AG04450 (cell line): ENCODE data around the gene TMEM170A. TPM values are rescaled to one million over a fixed set of nuclear protein-coding genes. Genes with fewer than 3 reads are reported as not detected.

Experiments
- CTCF ChIA-PET: fragments of 300-600, 350-600 bp; formaldehyde crosslinking; extraction: SDS; loops from one replicate; lab custom pipeline; 2022; ENCODE audit warnings: antibody characterized with exemption, inconsistent platforms; lab: Charles Lee
- POLR2A ChIA-PET: fragments of 350-600 bp; formaldehyde crosslinking; extraction: SDS; loops from one replicate; lab custom pipeline; 2021; ENCODE audit warnings: antibody characterized with exemption, inconsistent platforms; lab: Yijun Ruan, JAX
- DNase-seq: peaks from one replicate; pipeline ENCODE4 v3.0.0-alpha.2; 2011; ENCODE audit warnings: low read depth, low spot score
- H3K27ac ChIP-seq: one replicate; pipeline ENCODE4 v1.5.1; 2012; ENCODE audit warnings: low read depth, low read length, control low read depth
- H3K27me3 ChIP-seq: one replicate; pipeline ENCODE4 v1.6.0; 2012; ENCODE audit warnings: low read length; ENCODE audit not compliant: control insufficient read depth, insufficient read depth
- H3K4me3 ChIP-seq: 2 replicates; pipeline ENCODE4 v1.5.1; 2011; ENCODE audit warnings: mild to moderate bottlenecking, low read depth, low read length, control low read depth
- H3K9me3 ChIP-seq: 2 replicates; pipeline ENCODE4 v1.5.1; 2012; ENCODE audit warnings: low read length; ENCODE audit not compliant: control insufficient read depth, insufficient read depth
- polyA plus RNA-seq: library from polyadenylated mRNA; depleted of rRNA; stranded (reverse); fragments of >200 nt; gene quantifications from 2 replicates; pipeline ENCODE4 v1.2.3, GENCODE V29; 2011
- TF ChIP-seq, protein P1 (sequence below): IDR thresholded peaks from 2 replicates; pipeline ENCODE4 v1.5.1; 2011; ENCODE audit warnings: low read depth, low read length, control low read depth, inconsistent platforms

Gene TMEM170A
- polyA plus RNA-seq, 1 experiment = 13.3 TPM

DNA sequence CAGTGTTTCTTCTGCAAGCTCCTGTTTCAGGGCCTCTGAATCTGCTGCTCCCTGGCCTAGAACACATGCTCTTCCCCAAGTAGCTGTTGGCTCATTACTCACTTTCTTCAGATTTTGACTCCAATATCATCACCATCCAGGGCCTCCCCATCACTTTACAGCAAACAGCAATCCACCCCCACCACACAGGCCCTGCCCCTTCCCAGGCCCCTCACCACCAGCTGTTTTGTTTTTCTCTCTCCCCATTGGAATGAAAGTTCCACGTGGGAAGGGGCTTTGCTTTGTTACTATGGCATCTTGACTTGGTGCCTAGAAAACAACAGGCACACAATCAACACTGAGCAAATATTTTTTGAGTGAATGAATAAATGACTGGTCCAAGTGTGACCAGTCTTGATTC is 4.0 kb downstream of the TMEM170A start:
- no peaks in the 10 kb centered on the region for H3K27me3 ChIP-seq
- H3K9me3 ChIP-seq = no peaks in the 10 kb centered on the region
- POLR2A ChIA-PET = no interaction called here
- no peak overlapping the region for H3K27ac ChIP-seq
- CTCF ChIA-PET = interaction anchor here (0.6 kb wide), 1 partner anchor 57 kb away, joined by 3 read pairs; no protein-coding TSS in a partner anchor
- TF ChIP-seq, protein P1, sequence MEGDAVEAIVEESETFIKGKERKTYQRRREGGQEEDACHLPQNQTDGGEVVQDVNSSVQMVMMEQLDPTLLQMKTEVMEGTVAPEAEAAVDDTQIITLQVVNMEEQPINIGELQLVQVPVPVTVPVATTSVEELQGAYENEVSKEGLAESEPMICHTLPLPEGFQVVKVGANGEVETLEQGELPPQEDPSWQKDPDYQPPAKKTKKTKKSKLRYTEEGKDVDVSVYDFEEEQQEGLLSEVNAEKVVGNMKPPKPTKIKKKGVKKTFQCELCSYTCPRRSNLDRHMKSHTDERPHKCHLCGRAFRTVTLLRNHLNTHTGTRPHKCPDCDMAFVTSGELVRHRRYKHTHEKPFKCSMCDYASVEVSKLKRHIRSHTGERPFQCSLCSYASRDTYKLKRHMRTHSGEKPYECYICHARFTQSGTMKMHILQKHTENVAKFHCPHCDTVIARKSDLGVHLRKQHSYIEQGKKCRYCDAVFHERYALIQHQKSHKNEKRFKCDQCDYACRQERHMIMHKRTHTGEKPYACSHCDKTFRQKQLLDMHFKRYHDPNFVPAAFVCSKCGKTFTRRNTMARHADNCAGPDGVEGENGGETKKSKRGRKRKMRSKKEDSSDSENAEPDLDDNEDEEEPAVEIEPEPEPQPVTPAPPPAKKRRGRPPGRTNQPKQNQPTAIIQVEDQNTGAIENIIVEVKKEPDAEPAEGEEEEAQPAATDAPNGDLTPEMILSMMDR = no peak
- no peak overlapping the region for H3K4me3 ChIP-seq
- DNase-seq = no peak

DNA sequence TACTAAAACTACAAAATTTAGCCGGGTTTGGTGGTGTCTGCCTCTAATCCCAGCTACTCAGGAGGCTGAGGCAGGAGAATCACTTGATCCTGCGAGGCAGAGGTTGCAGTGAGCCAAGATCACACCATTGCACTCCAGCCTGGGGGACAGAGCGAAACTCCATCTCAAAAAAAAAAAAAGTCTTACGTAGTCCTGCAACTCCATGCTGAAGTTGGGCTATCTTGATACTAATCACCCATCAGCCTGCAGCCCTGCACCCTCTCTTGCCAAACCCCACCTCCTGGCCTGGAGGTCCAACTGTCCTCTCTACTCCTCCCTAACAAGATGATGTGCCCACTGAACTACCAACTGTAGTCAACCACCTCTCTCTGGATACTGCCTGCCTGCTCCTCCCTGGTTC is 4.8 kb downstream of the TMEM170A start:
- TF ChIP-seq, protein P1 = no peak
- H3K27ac ChIP-seq = no peak overlapping the region
- H3K4me3 ChIP-seq = no peak overlapping the region
- no peaks in the 10 kb centered on the region for H3K27me3 ChIP-seq
- H3K9me3 ChIP-seq = no peaks in the 10 kb centered on the region
- CTCF ChIA-PET = interaction anchor here (0.6 kb wide), 1 partner anchor 58 kb away, joined by 3 read pairs; no protein-coding TSS in a partner anchor
- no peak for DNase-seq
- POLR2A ChIA-PET = no interaction called here

GRCh38 chr16:75458439-75458838 is 6.0 kb downstream of the TMEM170A start:
- POLR2A ChIA-PET = no interaction called here
- TF ChIP-seq, protein P1 = no peak

DNA sequence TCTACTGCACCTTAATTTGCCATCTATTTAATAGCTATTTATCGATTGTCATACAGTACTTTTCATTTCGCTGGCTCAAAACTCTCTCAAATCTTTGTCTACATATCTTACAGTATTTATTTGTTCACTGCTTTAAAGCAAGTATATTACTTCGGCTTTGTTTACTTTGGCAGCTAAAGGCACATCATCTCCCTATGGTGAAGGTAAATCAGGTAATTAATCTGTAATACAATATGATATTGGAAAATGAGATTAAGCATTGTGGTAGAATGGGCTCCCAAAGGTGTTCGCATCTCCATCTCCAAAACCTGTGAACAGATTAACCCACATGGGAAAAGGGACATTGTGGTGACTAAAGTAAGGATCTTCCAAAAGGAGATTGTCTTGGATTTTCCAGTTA is 6.5 kb downstream of the TMEM170A start:
- no peaks in the 10 kb centered on the region for H3K27me3 ChIP-seq
- TF ChIP-seq, protein P1 = no peak
- POLR2A ChIA-PET = no interaction called here
- no peak for DNase-seq
- H3K9me3 ChIP-seq = no peaks in the 10 kb centered on the region
- H3K4me3 ChIP-seq = no peak overlapping the region
- no peak overlapping the region for H3K27ac ChIP-seq
- CTCF ChIA-PET = interaction anchor here (0.8 to 1.7 kb wide), 2 partner anchors 24 to 258 kb away, joined by 3 to 6 read pairs; no protein-coding TSS in a partner anchor

More at GRCh38 chr16:75458439-75458838, 6.0 kb downstream of the TMEM170A start:
- H3K9me3 ChIP-seq = no peaks in the 10 kb centered on the region
- no peaks in the 10 kb centered on the region for H3K27me3 ChIP-seq
- H3K4me3 ChIP-seq = no peak overlapping the region
- H3K27ac ChIP-seq = no peak overlapping the region
- DNase-seq = no peak
- CTCF ChIA-PET = interaction anchor here (0.8 to 1.7 kb wide), 2 partner anchors 25 to 259 kb away, joined by 3 to 6 read pairs; no protein-coding TSS in a partner anchor

- TF ChIP-seq, protein P1 = no peak
- no peak for DNase-seq
- ChIA-PET CTCF (interaction anchor here (0.6 to 1.7 kb wide), 5 partner anchors 12 to 259 kb away, joined by 3 to 6 read pairs (median 4); no protein-coding TSS in a partner anchor), POLR2A (no interaction called here)
- Histone ChIP-seq H3K9me3 (no peaks in the 10 kb centered on the region), H3K27me3 (no peaks in the 10 kb centered on the region), H3K27ac (no peak overlapping the region), H3K4me3 (no peak overlapping the region)
Observed at GRCh38 chr16:75457485-75458021, 6.9 kb downstream of the TMEM170A start.
